ENCODE measurements around the gene HTRA3. TPM values are rescaled to one million over a fixed set of nuclear protein-coding genes. Genes with fewer than 3 reads are reported as not detected.
A peak's percentile ranks its signal among the peaks of the same experiment; 100 is the strongest.

The HTRA3 gene
- total RNA-seq, 8 experiments from 2014 or later: 0.54 to 101 (median 1.8) TPM

DNA sequence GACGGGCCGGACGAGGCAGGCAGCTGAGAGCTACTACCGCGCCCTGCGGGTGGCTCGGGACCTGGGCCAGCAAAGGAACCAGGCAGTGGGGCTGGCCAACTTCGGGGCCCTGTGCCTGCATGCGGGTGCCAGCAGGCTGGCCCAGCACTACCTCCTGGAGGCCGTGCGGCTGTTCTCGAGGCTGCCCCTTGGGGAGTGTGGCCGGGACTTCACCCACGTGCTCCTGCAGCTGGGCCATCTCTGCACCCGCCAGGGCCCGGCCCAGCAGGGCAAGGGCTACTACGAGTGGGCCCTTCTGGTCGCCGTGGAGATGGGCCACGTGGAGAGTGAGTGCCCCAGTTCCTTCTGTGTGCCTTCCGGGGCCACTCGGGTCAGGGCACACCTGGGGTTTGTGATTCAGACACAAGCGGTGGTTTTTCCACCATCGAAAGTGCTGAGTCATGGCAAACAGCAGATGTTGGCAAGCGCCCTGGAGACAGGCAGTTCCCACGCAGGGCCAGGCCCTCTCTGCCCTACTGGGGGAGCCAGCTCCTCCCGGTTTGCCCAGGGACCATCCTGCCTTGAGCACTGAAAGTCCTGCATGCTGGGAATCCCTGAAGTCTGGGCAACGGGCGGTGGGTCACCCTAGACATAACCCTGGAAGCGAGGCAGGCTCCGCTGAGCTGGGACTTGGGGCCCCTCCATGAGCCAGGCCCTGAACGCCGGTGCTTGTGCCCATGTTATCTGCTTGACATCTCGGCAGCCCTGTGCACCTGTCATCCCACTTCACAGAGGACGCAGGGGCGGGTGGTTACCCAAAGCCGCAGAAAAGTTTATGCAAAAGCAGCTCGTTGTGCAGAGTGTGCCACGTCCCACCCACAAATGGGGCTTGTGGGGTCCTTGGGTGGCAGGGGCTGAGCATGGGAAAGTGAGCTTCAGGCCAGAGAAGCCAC is 41.0 kb upstream of the HTRA3 start:
- Histone ChIP-seq H3K27ac (no peak overlapping the region), H3K4me3 (no peak overlapping the region), H3K4me1 (replicated peaks in 1 of 2) (peaks cover 13 to 21% of the 10 kb centered on the region in 2 donors)
- peak; percentile 24 to 64 (median 50) for ATAC-seq (replicated peaks in 6 of 8)
- WGBS, 10 experiments: 20 to 97% (median 82%) methylated on average over 2 to 7 of the region's 39 CpGs; no CpG with 5 or more reads in 6 of the 10 experiments
- in situ Hi-C loops (cut with MboI; ENCODE audit: low pct_unique_long_range_greater_than_20kb in 2 of 9, low sequenced_read_pairs in 9 of 9, unreplicated experiment in 9 of 9): loop anchor here in 1 of 9 experiments (25.0 kb wide), 1 partner anchor 184 kb away; no protein-coding TSS in a partner anchor

DNA sequence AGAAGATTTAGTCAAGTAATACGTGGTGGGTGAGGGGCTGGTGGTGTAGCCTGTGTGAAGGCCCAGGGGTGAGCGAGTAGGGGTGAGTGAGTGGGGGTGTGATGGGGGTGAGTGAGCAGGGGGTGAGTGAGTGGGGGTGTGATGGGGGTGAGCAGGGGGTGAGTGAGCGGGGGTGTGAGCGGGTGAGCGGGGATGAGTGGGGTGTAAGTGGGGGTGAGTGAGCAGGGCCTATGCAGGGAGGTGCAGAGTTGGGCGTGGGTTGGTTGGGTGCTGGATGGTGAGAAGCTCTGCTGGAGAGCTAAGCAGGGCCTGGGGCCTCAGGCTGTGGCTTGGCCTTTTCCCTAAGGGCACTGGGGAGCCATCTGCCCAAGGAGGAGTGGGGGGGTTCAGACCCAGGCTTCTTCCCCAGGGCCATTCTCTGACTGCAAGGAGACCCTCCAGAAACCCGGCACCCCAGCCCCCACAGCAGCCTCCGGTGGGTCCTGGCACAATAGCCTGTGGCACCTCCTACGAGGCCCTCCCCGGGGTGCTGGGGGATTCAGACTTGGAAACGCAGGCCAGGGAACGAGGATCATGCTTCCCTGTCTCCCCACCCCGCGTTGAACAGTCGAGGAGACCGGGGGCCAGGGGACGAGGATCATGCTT is 40.1 kb upstream of the HTRA3 start:
- no peak for ATAC-seq (replicated peaks in 6 of 8)
- Histone ChIP-seq H3K4me3 (no peak overlapping the region), H3K27ac (no peak overlapping the region), H3K4me1 (replicated peaks in 1 of 2) (peaks cover 13 to 21% of the 10 kb centered on the region in 2 donors)
- in situ Hi-C loops (cut with MboI; ENCODE audit: low pct_unique_long_range_greater_than_20kb in 2 of 9, low sequenced_read_pairs in 9 of 9, unreplicated experiment in 9 of 9): loop anchor here in 1 of 9 experiments (25.0 kb wide), 1 partner anchor 183 kb away; no protein-coding TSS in a partner anchor
- WGBS, 10 experiments: 80 to 100% methylated on average over 1 to 2 of the region's 17 CpGs; no CpG with 5 or more reads in 8 of the 10 experiments

GRCh38 chr4:8230033-8230432 is 39.5 kb upstream of the HTRA3 start:
- 91 to 100% (median 96%) methylated on average over 2 to 7 of the region's 11 CpGs; no CpG with 5 or more reads in 2 of the 10 experiments for WGBS, 10 experiments
- ATAC-seq (replicated peaks in 6 of 8): no peak
- no peak overlapping the region for H3K4me3 ChIP-seq
- in situ Hi-C loops (cut with MboI; ENCODE audit: low pct_unique_long_range_greater_than_20kb in 2 of 9, low sequenced_read_pairs in 9 of 9, unreplicated experiment in 9 of 9): loop anchor here in 1 of 9 experiments (25.0 kb wide), 1 partner anchor 182 kb away; no protein-coding TSS in a partner anchor
- H3K4me1 ChIP-seq (replicated peaks in 1 of 2): peaks cover 13 to 21% of the 10 kb centered on the region in 2 donors
- no peak overlapping the region for H3K27ac ChIP-seq

- in situ Hi-C loops (cut with MboI; ENCODE audit: low pct_unique_long_range_greater_than_20kb in 2 of 9, low sequenced_read_pairs in 9 of 9, unreplicated experiment in 9 of 9): loop anchor here in 1 of 9 experiments (25.0 kb wide), 1 partner anchor 181 kb away; no protein-coding TSS in a partner anchor
- WGBS, 10 experiments: 70 to 100% (median 92%) methylated on average over 1 to 9 of the region's 10 CpGs; no CpG with 5 or more reads in 1 of the 10 experiments
- Histone ChIP-seq H3K4me1 (replicated peaks in 1 of 2) (peaks cover 7 to 14% of the 10 kb centered on the region in 2 donors), H3K4me3 (no peak overlapping the region), H3K27ac (no peak overlapping the region)
- no peak for ATAC-seq (replicated peaks in 6 of 8)
These were observed 38.7 kb upstream of the HTRA3 start for GRCh38 chr4:8230891-8231290.

DNA sequence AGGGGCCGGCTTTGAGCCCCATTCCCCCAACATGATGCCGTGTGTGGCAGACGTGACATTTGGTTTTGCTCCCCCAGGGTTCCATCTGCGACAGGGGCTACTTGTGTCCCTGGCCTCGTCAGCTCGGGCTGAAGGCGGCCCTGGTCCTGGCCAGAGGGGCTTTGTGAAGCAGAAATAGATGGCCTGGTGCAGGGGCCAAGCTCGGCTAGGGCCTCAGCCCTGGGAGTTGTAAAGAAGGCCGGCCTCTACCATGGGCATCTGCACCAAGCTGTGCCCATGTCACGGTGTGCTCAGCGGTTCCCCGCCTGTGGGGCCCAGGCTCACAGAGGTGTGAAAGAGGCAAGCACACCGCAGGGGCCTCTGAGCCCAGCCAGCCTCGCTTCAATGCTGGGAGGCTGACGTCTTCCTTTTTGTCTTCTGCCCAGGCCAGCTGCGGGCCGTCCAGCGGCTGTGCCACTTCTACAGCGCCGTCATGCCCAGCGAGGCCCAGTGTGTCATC is 38.0 kb upstream of the HTRA3 start:
- WGBS, 10 experiments: 66 to 93% (median 86%) methylated on average over 3 to 10 of the region's 21 CpGs; no CpG with 5 or more reads in 6 of the 10 experiments
- no peak overlapping the region for H3K27ac ChIP-seq
- in situ Hi-C loops (cut with MboI; ENCODE audit: low pct_unique_long_range_greater_than_20kb in 2 of 9, low sequenced_read_pairs in 9 of 9, unreplicated experiment in 9 of 9): loop anchor here in 1 of 9 experiments (25.0 kb wide), 1 partner anchor 181 kb away; no protein-coding TSS in a partner anchor
- no peak overlapping the region for H3K4me3 ChIP-seq
- peaks cover under 1 to 7% of the 10 kb centered on the region in 2 donors for H3K4me1 ChIP-seq (replicated peaks in 1 of 2)
- no peak for ATAC-seq (replicated peaks in 6 of 8)

- no peak overlapping the region for H3K4me3 ChIP-seq
- no peak overlapping the region for H3K27ac ChIP-seq
- 60 to 100% (median 92%) methylated on average over 1 to 5 of the region's 11 CpGs; no CpG with 5 or more reads in 5 of the 10 experiments for WGBS, 10 experiments
- no peak for ATAC-seq (replicated peaks in 6 of 8)
- in situ Hi-C loops (cut with MboI; ENCODE audit: low pct_unique_long_range_greater_than_20kb in 2 of 9, low sequenced_read_pairs in 9 of 9, unreplicated experiment in 9 of 9): loop anchor here in 1 of 9 experiments (25.0 kb wide), 1 partner anchor 180 kb away; no protein-coding TSS in a partner anchor
- H3K4me1 ChIP-seq (replicated peaks in 1 of 2): peaks cover 0 to 7% of the 10 kb centered on the region in 2 donors
These were observed 36.8 kb upstream of the HTRA3 start for GRCh38 chr4:8232748-8233147.

GRCh38 chr4:8233672-8234484 is 35.7 kb upstream of the HTRA3 start:
- in situ Hi-C loops (cut with MboI; ENCODE audit: low pct_unique_long_range_greater_than_20kb in 2 of 9, low sequenced_read_pairs in 9 of 9, unreplicated experiment in 9 of 9): loop anchor here in 1 of 9 experiments (25.0 kb wide), 1 partner anchor 178 kb away; no protein-coding TSS in a partner anchor
- Histone ChIP-seq H3K4me1 (replicated peaks in 1 of 2) (peaks cover 6 to 7% of the 10 kb centered on the region in 2 donors), H3K27ac (no peak overlapping the region), H3K4me3 (no peak overlapping the region)
- no peak for ATAC-seq (replicated peaks in 6 of 8)
- 29 to 92% (median 82%) methylated on average over 1 to 4 of the region's 4 CpGs for WGBS, 10 experiments

DNA sequence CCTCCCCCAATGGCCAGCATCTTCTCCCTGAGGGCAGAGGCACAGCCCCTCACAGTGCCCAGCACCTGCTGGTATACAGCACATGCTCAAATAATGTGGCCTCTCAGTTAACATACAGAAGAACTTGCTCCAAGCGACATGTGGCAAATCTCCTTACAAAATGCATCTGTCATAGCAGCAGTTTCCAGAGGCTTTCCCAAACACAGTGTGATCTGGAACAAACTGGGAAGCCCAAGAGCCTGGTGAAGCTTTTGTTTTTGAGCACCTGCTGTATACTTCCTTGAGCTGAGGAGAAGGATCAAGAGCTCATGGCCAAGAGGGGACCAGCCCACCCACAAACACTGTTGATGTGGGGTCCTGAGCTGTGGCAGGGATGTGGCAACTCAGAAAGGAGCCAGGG is 34.8 kb upstream of the HTRA3 start:
- H3K4me3 ChIP-seq: no peak overlapping the region
- H3K27ac ChIP-seq: no peak overlapping the region
- peaks cover 6% of the 10 kb centered on the region in 2 donors for H3K4me1 ChIP-seq (replicated peaks in 1 of 2)
- no peak for ATAC-seq (replicated peaks in 6 of 8)
- 50 to 100% (median 83%) methylated on average over 1 of the region's 1 CpG; no CpG with 5 or more reads in 5 of the 10 experiments for WGBS, 10 experiments
- in situ Hi-C loops (cut with MboI; ENCODE audit: low pct_unique_long_range_greater_than_20kb in 2 of 9, low sequenced_read_pairs in 9 of 9, unreplicated experiment in 9 of 9): loop anchor here in 1 of 9 experiments (25.0 kb wide), 1 partner anchor 178 kb away; no protein-coding TSS in a partner anchor

GRCh38 chr4:8235224-8235623 is 34.3 kb upstream of the HTRA3 start:
- H3K27ac ChIP-seq: no peak overlapping the region
- in situ Hi-C loops (cut with MboI; ENCODE audit: low pct_unique_long_range_greater_than_20kb in 2 of 9, low sequenced_read_pairs in 9 of 9, unreplicated experiment in 9 of 9): loop anchor here in 1 of 9 experiments (25.0 kb wide), 1 partner anchor 177 kb away; no protein-coding TSS in a partner anchor
- H3K4me1 ChIP-seq (replicated peaks in 1 of 2): peaks cover 6% of the 10 kb centered on the region in 2 donors
- ATAC-seq (replicated peaks in 6 of 8): no peak
- no peak overlapping the region for H3K4me3 ChIP-seq
- no CpG with 5 or more reads among the region's 13 CpGs for WGBS, 10 experiments

- 0 to 100% (median 67%) methylated on average over 1 to 3 of the region's 12 CpGs; no CpG with 5 or more reads in 4 of the 10 experiments for WGBS, 10 experiments
- Histone ChIP-seq H3K4me3 (no peak overlapping the region), H3K27ac (no peak overlapping the region), H3K4me1 (replicated peaks in 1 of 2) (peaks cover 6% of the 10 kb centered on the region in 2 donors)
- in situ Hi-C loops (cut with MboI; ENCODE audit: low pct_unique_long_range_greater_than_20kb in 2 of 9, low sequenced_read_pairs in 9 of 9, unreplicated experiment in 9 of 9): loop anchor here in 1 of 9 experiments (25.0 kb wide), 1 partner anchor 177 kb away; no protein-coding TSS in a partner anchor
- no peak for ATAC-seq (replicated peaks in 6 of 8)
These were observed 33.9 kb upstream of the HTRA3 start for GRCh38 chr4:8235686-8236085.

DNA sequence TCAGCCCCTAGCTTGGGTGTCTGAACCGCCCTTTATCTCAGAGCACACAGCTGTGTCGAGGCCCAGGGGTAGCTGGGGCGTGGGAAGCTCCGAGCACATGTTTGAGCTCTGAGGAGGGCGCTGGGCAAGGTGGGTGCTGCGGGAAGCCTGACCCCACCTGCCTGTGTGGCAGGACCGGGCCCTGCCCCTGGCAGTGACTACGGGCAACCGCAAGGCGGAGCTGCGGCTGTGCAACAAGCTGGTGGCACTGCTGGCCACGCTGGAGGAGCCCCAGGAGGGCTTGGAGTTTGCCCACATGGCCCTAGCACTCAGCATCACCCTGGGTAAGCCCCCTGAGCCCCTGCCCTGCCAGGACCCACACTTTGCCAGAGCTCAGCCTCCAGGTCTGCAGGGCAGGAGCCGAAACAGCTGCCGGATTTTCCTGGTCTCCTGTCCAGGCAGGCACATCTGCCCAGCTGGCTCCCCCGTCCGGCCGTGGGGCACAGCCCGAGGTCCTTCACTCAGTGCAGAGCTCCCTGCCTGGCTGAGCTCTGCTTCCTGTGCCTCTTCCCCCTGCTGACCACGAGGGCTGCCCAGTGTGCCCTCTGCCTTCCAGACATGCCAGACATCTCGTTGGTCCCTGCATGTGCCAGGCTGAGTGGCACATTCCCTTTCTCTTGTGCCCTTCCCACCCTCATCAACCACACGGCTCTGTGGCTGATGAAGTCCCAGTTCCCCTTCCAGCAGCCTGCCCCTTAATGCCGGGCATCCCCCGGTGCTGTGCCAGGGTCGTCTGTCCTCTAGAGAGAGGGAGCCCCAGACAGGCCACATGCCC is 33.2 kb upstream of the HTRA3 start:
- Histone ChIP-seq H3K4me3 (no peak overlapping the region), H3K4me1 (replicated peaks in 1 of 2) (peaks cover 6% of the 10 kb centered on the region in 2 donors), H3K27ac (no peak overlapping the region)
- WGBS, 10 experiments: 33 to 92% (median 69%) methylated on average over 1 to 6 of the region's 24 CpGs; no CpG with 5 or more reads in 6 of the 10 experiments
- in situ Hi-C loops (cut with MboI; ENCODE audit: low pct_unique_long_range_greater_than_20kb in 2 of 9, low sequenced_read_pairs in 9 of 9, unreplicated experiment in 9 of 9): loop anchor here in 1 of 9 experiments (25.0 kb wide), 1 partner anchor 176 kb away; no protein-coding TSS in a partner anchor
- no peak for ATAC-seq (replicated peaks in 6 of 8)

Measured in motor neuron (in vitro differentiated cells).